Measurements from ENCODE around the gene STRN4. TPM values are rescaled to one million over a fixed set of nuclear protein-coding genes. Genes with fewer than 3 reads are reported as not detected.
A peak's percentile ranks its signal among the peaks of the same experiment; 100 is the strongest.

The STRN4 gene
- total RNA-seq, 1 donor from 2014 or later = 105 TPM

- Mint-ChIP-seq H3K4me3 (peak overlapping the region; percentile 97), H3K36me3 (peaks cover 8% of the 10 kb centered on the region), H3K4me1 (ENCODE audit: unreplicated experiment) (peaks cover 45% of the 10 kb centered on the region), H3K27me3 (no peaks in the 10 kb centered on the region), H3K9me3 (peaks cover 4% of the 10 kb centered on the region), H3K27ac (peak overlapping the region; percentile 96)
- TF ChIP-seq, protein P1, sequence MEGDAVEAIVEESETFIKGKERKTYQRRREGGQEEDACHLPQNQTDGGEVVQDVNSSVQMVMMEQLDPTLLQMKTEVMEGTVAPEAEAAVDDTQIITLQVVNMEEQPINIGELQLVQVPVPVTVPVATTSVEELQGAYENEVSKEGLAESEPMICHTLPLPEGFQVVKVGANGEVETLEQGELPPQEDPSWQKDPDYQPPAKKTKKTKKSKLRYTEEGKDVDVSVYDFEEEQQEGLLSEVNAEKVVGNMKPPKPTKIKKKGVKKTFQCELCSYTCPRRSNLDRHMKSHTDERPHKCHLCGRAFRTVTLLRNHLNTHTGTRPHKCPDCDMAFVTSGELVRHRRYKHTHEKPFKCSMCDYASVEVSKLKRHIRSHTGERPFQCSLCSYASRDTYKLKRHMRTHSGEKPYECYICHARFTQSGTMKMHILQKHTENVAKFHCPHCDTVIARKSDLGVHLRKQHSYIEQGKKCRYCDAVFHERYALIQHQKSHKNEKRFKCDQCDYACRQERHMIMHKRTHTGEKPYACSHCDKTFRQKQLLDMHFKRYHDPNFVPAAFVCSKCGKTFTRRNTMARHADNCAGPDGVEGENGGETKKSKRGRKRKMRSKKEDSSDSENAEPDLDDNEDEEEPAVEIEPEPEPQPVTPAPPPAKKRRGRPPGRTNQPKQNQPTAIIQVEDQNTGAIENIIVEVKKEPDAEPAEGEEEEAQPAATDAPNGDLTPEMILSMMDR (conservative IDR thresholded peaks at IDR 0.05) = no peak
- DNase-seq (ENCODE audit: extremely low spot score, unreplicated experiment) = peak; percentile 76
Observed at GRCh38 chr19:46787331-46788261, 41.3 kb upstream of the STRN4 start.

DNA sequence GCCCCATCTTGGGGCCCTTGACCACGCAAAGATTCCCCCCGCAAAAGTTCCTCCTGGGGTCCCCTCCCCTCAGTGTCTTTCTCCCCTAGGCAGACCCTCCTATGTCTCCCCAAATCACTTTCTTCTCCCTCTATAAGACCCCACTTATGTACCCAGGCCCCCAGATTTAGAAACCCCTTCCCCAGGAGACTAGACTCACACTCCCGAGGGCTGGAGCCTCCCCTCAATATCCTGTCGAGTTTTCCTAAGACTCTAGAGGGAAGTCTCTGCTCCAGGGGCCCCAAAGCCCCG lies 40.7 kb upstream of the STRN4 start:
- peak overlapping the region; percentile 96 for H3K27ac Mint-ChIP-seq
- TF ChIP-seq, protein P1 (conservative IDR thresholded peaks at IDR 0.05) = no peak
- peaks cover 4% of the 10 kb centered on the region for H3K9me3 Mint-ChIP-seq
- peak overlapping the region; percentile 97 for H3K4me3 Mint-ChIP-seq
- peaks cover 10% of the 10 kb centered on the region for H3K36me3 Mint-ChIP-seq
- no peaks in the 10 kb centered on the region for H3K27me3 Mint-ChIP-seq
- no peak for DNase-seq (ENCODE audit: extremely low spot score, unreplicated experiment)
- peaks cover 43% of the 10 kb centered on the region for H3K4me1 Mint-ChIP-seq (ENCODE audit: unreplicated experiment)

DNA sequence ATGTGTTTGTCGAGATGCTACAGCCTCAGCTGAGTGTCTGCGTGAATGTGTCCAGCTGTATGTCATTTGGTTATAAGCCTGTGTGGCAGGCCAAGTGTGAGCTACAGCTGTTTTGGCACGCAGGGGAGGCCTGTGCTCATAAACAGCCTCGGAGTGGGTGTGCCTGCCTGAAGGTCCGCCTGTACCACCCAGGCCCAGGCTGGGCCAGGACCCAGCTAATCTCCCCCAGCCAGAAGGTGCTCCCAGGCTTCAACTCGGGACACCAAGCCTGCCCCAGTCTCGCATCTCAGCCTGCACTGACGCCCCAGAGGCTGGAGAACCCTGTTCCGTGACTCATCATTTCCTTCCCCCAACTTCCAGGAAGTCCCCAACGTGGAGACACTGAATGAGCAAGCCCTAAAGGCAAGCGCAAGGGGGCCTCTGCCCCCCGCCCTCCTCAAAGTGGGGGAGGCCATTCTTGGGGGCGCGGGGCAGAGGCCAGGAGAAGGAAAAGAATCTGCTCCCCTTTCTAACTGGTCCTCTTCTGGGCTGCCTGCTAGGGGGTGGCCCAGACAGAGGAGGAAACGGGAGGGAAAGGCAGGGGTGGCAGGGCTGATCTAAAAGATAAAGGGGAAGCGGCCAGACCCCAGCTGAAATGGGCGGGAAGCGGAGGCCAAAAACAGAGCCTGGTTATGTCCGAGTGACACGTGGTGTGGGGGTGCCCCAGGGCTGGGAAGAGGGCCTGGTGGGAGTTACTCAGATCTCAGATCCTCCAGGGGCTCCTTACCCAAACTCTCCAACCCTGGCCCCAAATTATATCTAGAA lies 40.2 kb upstream of the STRN4 start:
- H3K27ac Mint-ChIP-seq = peak overlapping the region; percentile 96
- DNase-seq (ENCODE audit: extremely low spot score, unreplicated experiment) = no peak
- peak overlapping the region; percentile 97 for H3K4me3 Mint-ChIP-seq
- TF ChIP-seq, protein P1 (conservative IDR thresholded peaks at IDR 0.05) = no peak
- peaks cover 4% of the 10 kb centered on the region for H3K9me3 Mint-ChIP-seq
- H3K4me1 Mint-ChIP-seq (ENCODE audit: unreplicated experiment) = peaks cover 41% of the 10 kb centered on the region
- peaks cover 13% of the 10 kb centered on the region for H3K36me3 Mint-ChIP-seq
- H3K27me3 Mint-ChIP-seq = no peaks in the 10 kb centered on the region

GRCh38 chr19:46785980-46786235 lies 39.7 kb upstream of the STRN4 start:
- DNase-seq (ENCODE audit: extremely low spot score, unreplicated experiment) = no peak
- TF ChIP-seq, protein P1 (conservative IDR thresholded peaks at IDR 0.05) = no peak
- Mint-ChIP-seq H3K36me3 (peaks cover 13% of the 10 kb centered on the region), H3K27ac (peak overlapping the region; percentile 96), H3K4me3 (peak overlapping the region; percentile 97), H3K27me3 (no peaks in the 10 kb centered on the region), H3K9me3 (peaks cover 4% of the 10 kb centered on the region), H3K4me1 (ENCODE audit: unreplicated experiment) (peaks cover 41% of the 10 kb centered on the region)

- no peak for DNase-seq (ENCODE audit: extremely low spot score, unreplicated experiment)
- H3K27me3 Mint-ChIP-seq = no peaks in the 10 kb centered on the region
Observed at GRCh38 chr19:46785054-46785979, 39.1 kb upstream of the STRN4 start.

More at GRCh38 chr19:46785054-46785979, 39.1 kb upstream of the STRN4 start:
- TF ChIP-seq, protein P1 (conservative IDR thresholded peaks at IDR 0.05) = no peak
- Mint-ChIP-seq H3K4me3 (peak overlapping the region; percentile 97), H3K27ac (peak overlapping the region; percentile 96), H3K4me1 (ENCODE audit: unreplicated experiment) (peaks cover 41% of the 10 kb centered on the region), H3K36me3 (peaks cover 13% of the 10 kb centered on the region), H3K9me3 (peaks cover 4% of the 10 kb centered on the region)
